DMS153 treated with DMSO at 0.1 percent for 48 hours (cell line): Measurements from ENCODE around the gene MEGF9.

ENCODE experiments used
- DNase-seq: peaks from one replicate; lab custom pipeline; 2025; ENCODE audit not compliant: unreplicated experiment; lab: John Stamatoyannopoulos, UW

MEGF9 gene

DNA sequence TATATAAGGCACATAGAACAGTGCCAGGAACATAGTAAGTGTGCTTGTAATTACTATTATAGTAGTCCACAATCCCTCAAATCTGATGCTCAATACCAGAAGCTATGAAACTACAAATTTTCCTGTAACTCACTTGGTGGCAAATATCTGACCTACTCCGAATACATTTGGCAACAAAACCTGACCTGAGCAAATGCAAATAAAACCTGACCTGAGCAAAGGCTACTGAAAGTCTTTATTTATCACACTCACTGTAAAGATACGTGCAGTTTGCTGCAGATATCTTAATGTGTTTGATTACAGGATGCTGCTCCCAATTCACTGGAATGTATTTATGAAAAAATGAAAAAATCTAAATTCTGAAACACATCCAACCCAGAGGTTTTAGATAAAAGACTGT lies 7.1 kb downstream of the MEGF9 start:
- no peak for DNase-seq

DNA sequence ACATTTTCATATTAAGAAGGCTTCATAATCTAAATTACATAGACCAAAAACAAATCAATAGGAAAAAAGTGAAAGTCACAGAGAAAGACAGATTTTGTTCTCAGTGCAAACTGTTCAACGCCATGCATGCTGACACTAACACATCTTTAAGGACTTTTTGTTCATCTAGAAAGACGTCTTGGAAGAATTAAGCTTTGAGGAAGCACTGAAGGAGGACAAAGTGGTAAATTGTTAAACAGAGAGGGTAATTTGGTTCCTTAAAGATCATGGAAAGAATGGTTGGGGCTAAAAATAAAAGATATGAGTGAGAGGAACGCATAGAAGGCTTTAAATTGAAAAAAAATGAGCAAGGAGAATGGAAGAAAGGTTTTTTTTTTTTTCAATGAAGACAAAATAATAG lies 9.1 kb downstream of the MEGF9 start:
- DNase-seq = no peak

DNA sequence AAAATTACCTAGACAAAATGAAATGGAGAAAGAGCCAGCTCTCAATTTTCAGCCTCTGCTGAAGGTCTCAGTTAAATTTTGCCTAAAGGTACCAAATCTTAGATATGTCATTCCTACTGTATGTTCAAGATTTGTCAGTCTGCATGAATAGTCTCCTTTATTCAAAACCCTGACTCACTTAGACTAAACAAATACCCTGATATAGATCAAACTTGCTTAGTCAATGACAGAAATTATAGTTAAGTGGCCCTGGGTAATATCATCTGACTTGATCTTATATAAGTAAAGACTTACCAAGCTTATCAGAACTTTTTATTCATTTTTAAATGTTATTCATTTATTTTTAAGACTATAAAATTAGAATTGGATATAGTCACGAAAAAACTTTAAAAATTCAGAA lies 12.2 kb downstream of the MEGF9 start:
- DNase-seq = no peak

DNA sequence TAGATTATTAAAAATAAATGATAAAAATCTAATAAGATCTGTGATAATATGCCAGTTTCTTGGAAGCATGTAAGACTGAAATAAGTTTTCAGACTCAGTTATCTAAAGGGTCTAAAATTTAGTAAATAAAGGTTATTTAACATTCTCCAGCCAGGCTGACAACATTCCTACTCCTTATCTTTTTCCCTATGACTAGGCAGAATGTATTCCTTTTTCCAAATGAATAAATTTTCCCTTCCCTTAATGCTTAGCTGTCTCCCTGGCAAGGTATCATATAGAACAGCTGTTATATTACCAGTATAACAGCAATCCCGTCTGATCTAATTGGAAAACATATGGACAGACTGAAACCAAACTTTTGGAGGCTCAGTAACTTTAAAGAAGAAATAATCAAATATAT lies 13.0 kb downstream of the MEGF9 start:
- no peak for DNase-seq

DNA sequence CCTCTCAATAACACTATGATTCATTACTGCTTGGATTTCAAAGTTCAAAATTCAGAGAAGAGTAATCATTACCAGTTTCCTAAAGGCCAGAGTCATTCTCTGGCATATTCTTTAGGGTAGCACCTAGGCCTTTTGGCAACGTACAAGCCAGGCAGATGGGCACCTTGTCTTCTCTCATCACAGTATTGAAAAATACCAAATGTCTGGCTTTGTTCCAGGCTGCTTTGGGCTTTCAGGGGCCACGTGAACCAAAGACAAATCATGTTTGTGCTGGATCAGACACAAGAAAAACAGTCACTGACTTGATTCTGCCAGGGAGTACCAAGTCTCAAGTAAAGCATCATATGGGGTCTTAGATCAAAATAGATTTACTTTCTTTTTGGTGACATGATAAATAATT lies 15.5 kb downstream of the MEGF9 start:
- DNase-seq = no peak

DNA sequence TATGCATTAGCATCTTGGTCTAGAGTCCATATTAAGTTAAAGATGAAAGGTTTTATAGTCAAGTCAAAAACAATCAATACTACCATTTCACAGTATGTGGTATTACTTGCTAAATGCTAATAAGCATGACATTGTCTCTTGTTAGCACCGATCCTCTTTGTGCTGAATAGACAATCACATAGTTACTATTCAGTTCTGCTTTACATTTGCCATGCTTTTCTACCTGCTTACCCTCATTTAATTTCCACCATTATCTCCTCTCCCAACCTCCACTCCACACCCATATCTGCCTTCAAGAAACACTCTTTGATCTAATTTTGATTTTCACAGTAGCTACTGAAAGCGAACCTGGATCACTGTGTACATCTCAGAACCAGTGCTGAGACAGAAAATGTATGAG lies 16.8 kb downstream of the MEGF9 start:
- DNase-seq = no peak

DNA sequence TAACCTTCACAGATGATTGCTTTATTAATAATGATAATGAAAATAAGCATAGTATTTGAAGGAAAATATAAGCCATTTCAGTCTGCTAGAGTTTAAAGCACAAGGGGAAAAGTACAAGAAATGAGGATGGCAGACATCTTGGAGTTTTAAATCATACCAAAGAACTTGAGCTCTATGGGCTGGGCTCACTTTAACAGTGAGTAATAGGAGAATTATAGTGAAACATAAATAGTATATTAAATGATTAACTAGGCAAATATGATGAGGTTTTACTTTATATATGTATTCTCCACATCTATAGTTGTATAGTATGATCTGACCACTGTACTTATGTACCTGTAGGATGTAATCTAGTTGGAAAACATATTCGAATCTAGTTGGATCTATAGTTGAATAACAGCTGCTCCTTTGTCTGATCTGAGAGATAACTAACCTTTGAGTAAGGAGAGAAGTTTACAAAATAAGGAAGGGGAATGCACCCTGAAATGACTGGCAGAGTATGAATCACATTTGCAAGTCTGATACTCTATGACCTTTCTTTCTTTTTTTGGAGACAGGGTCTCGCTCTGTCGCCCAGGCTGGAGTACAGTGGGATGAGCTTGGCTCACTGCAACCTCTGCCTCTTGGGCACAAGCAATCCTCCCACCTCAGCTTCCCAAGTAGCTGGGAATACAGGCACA lies 17.6 kb downstream of the MEGF9 start:
- DNase-seq = no peak

DNA sequence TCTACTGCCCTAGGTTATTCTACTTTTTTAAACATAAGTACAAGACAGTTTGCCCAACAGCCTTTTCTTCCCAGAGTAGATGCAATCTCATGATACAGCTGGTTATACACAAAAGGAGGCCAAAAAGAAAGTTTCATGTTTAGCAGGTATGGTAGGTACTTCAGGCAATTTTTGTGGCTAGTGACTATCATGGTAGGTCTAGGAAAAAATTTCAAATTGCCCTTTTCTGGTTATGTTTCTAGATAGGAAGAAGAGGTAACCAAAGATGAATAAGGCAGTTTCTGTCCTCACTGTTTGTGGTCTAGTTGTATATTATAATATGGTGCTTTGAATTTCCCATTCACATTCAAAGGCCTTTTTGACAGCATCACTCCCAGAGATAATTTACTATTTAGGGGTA lies 19.7 kb downstream of the MEGF9 start:
- no peak for DNase-seq

DNA sequence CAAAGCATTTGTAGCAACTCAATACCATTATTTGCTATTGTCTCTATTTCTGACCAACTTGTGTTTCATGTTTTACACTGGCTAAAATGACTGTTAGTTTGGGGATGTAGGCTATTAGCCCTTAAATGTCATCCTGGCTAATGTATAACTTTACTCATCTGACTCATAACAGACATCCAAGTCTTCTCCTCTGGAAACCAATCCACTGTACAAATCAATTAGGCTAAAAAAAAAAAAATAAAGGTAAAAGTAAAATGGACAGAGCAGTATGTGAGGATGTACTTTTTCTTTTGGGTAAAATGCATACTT lies 20.6 kb downstream of the MEGF9 start:
- no peak for DNase-seq

DNA sequence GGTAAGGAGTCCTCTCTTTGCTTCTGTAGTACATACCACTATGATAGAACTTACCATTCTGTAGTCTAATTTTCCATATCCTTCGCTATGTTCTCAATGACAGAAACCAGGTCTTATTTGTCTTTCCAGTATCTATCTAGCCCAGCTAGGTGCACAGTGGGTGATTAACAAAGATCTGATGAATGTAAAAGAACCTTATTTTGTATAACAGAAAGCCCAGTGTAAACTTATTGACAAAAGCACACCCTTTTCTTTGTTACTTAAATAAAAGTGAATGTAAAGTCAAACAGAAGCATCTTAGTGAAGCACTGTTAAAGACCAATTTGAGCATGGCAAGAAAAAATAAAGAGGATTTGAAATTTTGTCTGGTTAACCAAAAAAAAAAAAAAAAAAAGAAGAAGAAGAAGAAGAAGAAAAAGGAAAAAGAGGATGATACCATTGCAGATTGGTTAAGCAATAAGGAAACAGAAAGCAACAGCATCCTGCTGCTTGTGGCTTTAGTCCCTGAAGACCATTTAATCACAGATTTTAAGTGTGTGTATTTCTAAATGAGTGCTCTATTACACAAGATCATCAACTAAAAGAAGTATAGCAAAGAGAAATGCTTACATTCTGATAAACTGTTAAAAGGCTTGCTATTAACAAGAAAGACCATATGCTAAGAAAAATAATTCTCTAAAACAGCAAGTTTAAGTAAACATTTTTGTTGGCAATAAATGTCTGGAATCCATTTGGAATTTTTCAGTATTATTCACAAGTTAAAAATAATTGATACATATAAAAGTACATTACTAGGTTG lies 21.2 kb downstream of the MEGF9 start:
- DNase-seq = no peak

DNA sequence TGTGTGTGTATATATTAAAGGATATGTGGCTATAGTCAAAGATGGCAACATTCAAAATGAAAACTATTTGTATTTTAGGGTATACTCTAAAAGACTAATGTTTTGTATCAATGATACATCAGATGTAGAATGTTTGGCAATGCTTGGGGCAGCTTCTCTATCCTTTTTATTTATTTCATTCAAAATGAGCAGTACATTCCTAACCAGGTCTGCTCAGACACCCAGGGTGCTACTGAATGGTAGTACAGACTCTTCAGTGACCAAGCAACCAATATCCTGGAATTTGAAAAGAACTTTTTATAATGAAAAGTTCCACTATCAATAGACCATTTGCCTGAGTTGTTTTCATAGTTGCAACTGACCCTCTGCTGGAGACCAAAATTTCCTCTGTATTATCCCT lies 23.9 kb downstream of the MEGF9 start:
- DNase-seq = no peak

DNA sequence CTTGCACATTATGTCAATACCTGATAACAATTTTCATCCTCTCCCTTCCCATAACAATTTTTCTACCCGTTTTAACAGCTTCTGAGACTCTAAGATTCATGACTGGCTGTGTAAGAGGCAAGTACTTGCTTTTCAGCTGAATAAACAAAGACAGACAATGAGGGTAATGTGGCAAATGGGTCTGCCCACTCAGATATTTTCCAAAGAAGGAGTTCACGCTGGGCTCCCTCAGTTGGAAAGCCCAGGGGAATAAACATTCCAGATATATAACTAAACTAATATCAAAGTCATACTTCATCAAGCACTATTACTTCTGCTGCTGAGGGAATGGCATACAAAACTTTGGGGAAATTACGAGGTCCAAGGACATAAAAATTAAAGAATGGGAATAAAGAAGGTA lies 24.4 kb downstream of the MEGF9 start:
- peak; percentile 31 for DNase-seq

DNA sequence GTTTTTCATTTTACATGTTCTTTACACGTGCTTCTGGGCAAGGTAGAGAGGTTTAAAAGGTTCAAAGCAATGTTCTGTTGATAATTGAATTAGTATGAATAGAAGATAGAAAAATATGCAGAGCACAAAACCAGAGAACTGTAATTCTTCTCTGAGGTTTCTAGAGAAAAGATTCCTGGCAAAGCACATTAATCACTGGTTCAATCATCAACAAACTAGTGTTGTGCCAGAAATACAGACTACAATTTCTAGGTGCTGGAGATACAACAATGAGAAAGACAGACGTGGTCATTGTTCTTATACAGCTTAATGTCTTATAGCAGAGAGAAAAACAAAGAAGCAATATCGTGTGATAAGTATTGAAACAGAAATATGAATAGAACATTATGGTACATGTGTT lies 25.5 kb downstream of the MEGF9 start:
- DNase-seq = no peak

DNA sequence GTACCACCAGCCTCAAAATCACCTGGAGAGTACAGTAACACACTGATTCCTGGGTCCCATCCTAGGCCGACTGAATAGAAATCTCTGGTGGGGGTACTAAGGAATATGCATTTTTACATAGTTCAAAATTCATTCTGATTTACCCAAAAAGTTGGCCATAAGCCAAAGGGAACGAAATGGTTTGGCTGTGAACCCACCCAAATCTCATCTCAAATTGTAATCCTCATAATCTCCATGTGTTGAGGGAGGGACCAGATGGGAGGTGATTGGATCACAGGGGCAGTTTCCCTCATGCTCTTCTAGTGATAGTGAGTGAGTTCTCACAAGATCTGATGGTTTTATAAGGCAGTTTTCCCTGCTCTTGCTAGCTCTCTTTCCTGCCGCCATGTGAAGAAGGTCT lies 31.1 kb downstream of the MEGF9 start:
- DNase-seq = no peak

DNA sequence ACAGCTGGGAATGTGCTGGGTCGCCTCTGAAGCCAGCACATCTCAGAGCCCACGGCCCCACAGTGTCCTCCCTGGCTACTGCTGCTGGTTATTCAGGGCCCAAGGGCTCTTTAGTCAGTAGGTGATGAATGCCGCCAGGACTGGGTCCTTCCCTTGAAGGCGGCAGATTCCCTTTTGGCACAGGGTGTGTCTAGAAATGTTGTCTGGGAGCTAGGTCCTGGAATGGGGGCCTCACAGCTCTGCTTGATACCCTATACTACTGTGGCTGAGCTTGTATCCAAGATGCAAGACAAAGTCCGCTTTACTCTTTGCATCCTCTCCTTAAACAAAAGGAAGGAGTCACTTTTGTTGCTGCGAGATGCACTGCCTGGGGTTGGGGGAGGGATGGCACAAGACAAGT lies 33.1 kb downstream of the MEGF9 start:
- DNase-seq = no peak

DNA sequence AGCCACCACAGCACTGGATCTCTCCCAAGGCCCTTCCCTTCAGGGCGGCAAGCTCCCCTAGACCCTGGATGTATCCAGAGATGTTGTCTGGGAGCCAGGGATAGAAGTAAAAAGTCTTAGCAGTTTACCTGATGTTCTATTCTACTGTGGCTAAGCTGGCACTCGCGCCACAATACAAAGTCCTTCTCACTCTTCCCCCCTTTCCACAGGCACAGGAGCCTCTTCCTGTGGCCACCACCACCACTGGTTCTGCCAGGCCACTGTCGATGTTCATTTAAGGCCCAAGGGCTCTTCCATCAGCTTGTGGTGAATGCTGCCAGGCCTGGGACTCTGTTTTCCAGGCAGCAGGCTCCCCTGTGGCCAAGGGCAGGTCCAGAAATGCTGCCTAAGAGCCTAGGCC lies 33.7 kb downstream of the MEGF9 start:
- no peak for DNase-seq

DNA sequence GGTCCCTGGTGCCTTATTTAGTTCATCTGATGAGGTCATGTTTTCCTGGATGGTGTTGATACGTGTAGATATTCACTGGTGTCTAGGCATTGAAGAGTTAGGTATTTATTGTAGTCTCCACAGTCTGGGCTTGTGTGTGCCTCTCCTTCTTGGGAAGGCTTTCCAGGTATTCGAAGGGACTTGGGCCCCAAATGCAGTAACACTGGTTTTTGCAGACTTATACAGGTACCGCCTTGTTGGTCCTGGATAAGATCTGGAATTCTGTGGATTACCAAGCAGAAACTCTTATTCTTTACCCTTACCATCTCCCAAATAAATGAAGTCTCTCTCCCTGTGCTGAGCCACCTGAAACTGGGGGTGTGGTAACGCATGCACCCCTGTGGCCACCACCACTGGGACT lies 34.1 kb downstream of the MEGF9 start:
- DNase-seq = no peak

DNA sequence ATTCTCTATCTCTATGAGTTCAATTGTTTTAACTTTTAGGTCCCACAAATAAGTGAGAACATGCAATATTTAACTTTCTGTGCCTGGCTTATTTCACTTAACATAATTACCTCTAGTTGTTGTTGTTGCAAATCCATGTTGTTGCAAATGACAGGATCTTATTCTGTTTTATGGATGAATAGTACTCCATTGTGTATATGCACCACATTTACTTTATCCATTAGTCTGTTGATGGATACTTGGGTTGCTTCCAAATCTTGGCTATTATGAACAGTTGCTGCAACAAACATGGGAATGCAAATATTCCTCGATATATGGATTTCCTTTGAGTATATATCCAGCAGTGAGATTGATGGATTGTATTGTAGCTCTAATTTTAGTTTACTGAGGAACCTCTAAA lies 36.3 kb downstream of the MEGF9 start:
- no peak for DNase-seq

DNA sequence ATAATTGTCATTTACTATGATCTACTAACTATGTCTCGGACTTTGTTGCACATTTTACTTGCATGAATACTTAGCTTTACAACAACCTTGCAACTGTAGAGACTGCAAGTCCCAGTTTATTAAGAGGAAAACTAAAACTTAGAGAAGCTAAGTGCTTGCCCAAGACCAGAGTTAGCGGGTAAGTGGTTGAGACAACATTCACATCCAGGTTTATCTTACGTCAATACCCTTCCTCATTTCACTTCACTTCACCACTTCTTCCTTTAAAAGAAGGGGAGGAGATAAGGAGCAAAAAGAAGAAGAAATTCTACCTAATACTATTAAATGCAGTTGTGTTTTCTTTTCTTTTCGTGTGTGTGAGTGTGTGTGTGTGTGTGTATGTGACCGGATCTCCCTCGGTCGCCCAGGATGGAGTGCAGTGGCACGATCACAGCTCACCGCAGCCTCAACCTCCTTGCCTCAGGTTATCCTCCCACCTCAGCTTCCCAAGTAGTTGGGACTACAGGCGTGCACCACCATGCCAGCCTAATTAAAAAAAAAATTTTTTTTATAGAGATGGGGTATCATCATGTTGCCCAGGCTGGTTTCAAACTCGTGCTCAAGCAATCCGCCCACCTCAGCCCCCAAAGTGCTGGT lies 37.4 kb downstream of the MEGF9 start:
- no peak for DNase-seq

DNA sequence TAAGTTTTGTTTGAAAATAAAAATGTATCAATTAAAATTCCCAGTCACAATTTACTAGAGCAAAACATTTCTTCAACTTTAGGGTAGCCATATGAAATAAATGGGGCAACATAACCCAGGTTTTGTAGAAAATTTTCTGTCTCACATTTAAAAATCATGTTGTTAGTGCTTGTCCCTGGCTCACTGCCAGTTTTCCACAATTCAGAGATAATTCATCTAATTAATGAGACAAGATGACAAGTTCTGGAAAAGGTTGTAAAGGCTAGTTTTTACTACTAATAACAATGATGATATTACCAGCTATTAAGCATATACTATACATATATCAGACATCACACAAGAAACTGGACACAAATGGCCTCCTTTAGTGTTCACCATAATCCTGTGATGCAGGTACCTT lies 45.9 kb downstream of the MEGF9 start:
- no peak for DNase-seq

DNA sequence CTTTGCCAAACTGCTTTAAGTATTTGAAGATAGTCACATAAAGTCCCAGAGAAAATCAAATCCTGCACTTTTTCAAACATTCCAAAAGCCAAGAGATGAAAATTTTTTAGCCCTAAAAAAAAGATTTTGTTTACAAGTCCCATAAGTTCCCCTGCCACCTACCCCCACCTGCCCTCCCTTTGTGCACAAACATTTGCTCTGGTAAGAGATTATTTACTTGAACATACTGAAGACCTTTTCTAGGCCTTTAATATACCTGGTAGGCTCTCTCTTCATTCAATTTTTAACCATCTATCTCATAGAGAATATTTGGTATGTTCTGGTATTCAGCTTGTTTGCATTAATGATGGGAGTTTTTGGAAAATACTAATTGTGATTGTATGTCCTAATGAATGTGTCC lies 50.3 kb downstream of the MEGF9 start:
- DNase-seq = no peak

DNA sequence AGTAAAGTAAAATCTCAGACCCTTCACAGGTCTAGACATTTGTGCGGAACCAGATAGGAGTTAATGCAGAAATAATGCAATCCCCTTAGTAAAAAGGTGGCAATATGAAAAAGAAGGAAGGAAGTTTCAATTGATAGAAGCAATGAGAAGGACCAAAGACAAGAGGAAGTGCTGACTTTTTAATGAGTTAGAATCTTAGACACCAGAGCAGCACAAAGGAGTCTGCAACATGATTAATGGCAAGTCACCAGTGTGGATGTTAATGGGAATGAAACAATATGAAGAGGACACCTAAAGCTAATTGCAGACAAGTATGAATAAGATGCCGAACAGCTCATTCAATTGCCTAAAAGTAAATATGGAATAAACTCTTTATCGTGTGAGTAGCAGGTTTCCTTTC lies 50.9 kb downstream of the MEGF9 start:
- no peak for DNase-seq

DNA sequence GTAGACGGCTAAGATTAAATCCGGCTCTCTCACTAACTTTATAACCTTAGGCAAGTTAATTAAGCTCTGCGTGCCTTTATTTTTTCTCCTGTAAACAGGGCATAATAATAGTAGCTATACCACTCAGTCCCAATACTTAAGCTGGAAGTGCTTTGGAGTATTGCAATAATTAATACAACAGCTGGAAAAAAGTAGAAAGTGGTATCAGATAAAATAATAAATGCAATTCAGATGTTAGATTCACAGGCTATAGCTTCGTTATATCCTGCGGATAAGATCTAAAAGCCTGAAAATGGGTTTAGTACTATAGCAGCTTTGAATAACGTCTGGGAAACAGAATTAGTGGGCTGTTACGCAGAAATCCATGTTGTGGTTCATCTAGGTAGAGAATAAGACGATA lies 51.8 kb downstream of the MEGF9 start:
- no peak for DNase-seq
